KMS-11 (cell line): ENCODE data around the gene WDR43.

Source experiments
- H2AFZ ChIP-seq: fragments of 200-600 bp; sonication (generic); 2 replicates; pipeline ENCODE4 v1.6.1; 2016; ENCODE audit warnings: antibody characterized with exemption, mixed run types, low read depth
- H3K27ac ChIP-seq: fragments of 200-600 bp; sonication (generic); 2 replicates; pipeline ENCODE4 v1.6.1; 2016; ENCODE audit warnings: mild to moderate bottlenecking, mixed run types
- H3K27me3 ChIP-seq: fragments of 200-600 bp; sonication (generic); 2 replicates; pipeline ENCODE4 v1.6.1; 2017; ENCODE audit warnings: mild to moderate bottlenecking, low read depth, mixed run types, moderate library complexity; ENCODE audit not compliant: insufficient read depth
- H3K36me3 ChIP-seq: fragments of 200-600 bp; sonication (generic); 2 replicates; pipeline ENCODE4 v1.6.1; 2017; ENCODE audit warnings: mild to moderate bottlenecking, mixed run types; ENCODE audit not compliant: insufficient read depth
- H3K4me1 ChIP-seq: fragments of 200-600 bp; sonication (generic); 2 replicates; pipeline ENCODE4 v1.6.1; 2016; ENCODE audit warnings: mild to moderate bottlenecking, low read depth, mixed run types; ENCODE audit not compliant: poor library complexity, severe bottlenecking
- H3K4me2 ChIP-seq: fragments of 200-600 bp; sonication (generic); 2 replicates; pipeline ENCODE4 v1.7.0; 2016; ENCODE audit warnings: mild to moderate bottlenecking, mixed run types
- H3K4me3 ChIP-seq: fragments of 200-600 bp; sonication (generic); IDR thresholded peaks from 2 replicates; pipeline ENCODE4 v1.6.1; 2017; ENCODE audit warnings: low read depth, low read length, mixed read lengths; ENCODE audit not compliant: insufficient read depth
- H3K79me2 ChIP-seq: fragments of 200-600 bp; sonication (generic); 2 replicates; pipeline ENCODE4 v1.6.1; 2016; ENCODE audit warnings: low read depth, mixed run types; ENCODE audit not compliant: insufficient read depth
- H3K9ac ChIP-seq: fragments of 200-600 bp; sonication (generic); 2 replicates; pipeline ENCODE4 v1.6.1; 2016; ENCODE audit warnings: mild to moderate bottlenecking, mixed run types
- H4K20me1 ChIP-seq: fragments of 200-600 bp; sonication (generic); 2 replicates; pipeline ENCODE4 v1.6.1; 2016; ENCODE audit warnings: mild to moderate bottlenecking, mixed run types; ENCODE audit not compliant: insufficient read depth
- TF ChIP-seq, protein P1 (sequence below): fragments of 200-600 bp; sonication (generic); conservative IDR thresholded peaks from 2 replicates; pipeline ENCODE4 v1.6.1; 2017; ENCODE audit warnings: low read depth, mild to moderate bottlenecking, antibody characterized with exemption, low read length, moderate library complexity, mixed read lengths

Gene WDR43

DNA sequence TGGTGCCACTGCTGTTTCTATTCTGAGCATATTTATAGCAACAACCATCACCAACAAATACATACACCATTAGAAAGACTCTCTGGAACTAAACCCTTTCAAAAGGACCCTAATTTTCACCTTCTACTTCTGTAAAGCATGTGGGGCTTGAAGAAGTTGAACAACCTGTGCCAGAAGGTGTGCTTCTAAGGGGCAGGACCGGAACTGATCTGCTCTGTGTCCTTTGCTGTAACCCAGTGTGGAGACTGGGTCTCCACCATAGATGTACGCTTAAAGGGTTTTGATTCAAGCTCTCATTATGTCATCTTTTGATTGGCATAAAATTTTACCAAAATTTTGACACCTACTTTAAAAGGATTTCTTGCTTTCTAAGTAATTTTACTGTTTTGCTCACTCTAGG, 40.3 kb downstream of the WDR43 start:
- H3K36me3 ChIP-seq = peaks cover 40% of the 10 kb centered on the region
- no peaks in the 10 kb centered on the region for H3K27me3 ChIP-seq
- TF ChIP-seq, protein P1, sequence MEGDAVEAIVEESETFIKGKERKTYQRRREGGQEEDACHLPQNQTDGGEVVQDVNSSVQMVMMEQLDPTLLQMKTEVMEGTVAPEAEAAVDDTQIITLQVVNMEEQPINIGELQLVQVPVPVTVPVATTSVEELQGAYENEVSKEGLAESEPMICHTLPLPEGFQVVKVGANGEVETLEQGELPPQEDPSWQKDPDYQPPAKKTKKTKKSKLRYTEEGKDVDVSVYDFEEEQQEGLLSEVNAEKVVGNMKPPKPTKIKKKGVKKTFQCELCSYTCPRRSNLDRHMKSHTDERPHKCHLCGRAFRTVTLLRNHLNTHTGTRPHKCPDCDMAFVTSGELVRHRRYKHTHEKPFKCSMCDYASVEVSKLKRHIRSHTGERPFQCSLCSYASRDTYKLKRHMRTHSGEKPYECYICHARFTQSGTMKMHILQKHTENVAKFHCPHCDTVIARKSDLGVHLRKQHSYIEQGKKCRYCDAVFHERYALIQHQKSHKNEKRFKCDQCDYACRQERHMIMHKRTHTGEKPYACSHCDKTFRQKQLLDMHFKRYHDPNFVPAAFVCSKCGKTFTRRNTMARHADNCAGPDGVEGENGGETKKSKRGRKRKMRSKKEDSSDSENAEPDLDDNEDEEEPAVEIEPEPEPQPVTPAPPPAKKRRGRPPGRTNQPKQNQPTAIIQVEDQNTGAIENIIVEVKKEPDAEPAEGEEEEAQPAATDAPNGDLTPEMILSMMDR = no peak
- H3K4me1 ChIP-seq = no peaks in the 10 kb centered on the region
- H3K9ac ChIP-seq = no peak overlapping the region
- no peak overlapping the region for H3K4me3 ChIP-seq
- peaks cover 8% of the 10 kb centered on the region; the same call in 1 of the 2 replicates for H4K20me1 ChIP-seq
- H2AFZ ChIP-seq = no peak overlapping the region
- no peak overlapping the region for H3K4me2 ChIP-seq
- no peak overlapping the region for H3K27ac ChIP-seq
- H3K79me2 ChIP-seq = peaks cover 42% of the 10 kb centered on the region; the same call in 1 of the 2 replicates

DNA sequence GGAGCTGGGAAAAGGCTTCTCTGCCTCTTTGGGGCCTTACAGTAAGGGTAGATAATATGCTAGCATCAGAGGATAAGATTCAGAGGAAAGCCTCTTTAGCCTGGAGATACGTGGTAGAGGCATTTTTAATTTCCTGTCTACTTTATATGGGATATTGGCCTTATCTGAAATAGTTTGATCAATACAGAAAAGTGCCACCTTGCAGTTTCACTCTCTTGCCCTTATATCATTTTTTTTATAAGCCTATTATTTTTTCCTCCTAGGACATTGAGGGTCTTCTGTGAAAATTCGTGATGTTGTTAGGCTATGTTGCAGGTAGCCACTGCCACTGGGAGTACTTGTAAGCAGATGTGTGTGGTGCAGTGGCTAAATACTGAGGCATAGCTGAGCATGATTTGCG, 46.5 kb downstream of the WDR43 start:
- Histone ChIP-seq H3K4me2 (no peak overlapping the region), H3K9ac (no peak overlapping the region), H3K4me1 (no peaks in the 10 kb centered on the region), H3K27ac (no peak overlapping the region), H2AFZ (no peak overlapping the region), H3K79me2 (peaks cover under 1% of the 10 kb centered on the region; the same call in 1 of the 2 replicates), H4K20me1 (peaks cover 9% of the 10 kb centered on the region), H3K27me3 (no peaks in the 10 kb centered on the region), H3K4me3 (no peak overlapping the region), H3K36me3 (peaks cover 56% of the 10 kb centered on the region)
- TF ChIP-seq, protein P1 = no peak

DNA sequence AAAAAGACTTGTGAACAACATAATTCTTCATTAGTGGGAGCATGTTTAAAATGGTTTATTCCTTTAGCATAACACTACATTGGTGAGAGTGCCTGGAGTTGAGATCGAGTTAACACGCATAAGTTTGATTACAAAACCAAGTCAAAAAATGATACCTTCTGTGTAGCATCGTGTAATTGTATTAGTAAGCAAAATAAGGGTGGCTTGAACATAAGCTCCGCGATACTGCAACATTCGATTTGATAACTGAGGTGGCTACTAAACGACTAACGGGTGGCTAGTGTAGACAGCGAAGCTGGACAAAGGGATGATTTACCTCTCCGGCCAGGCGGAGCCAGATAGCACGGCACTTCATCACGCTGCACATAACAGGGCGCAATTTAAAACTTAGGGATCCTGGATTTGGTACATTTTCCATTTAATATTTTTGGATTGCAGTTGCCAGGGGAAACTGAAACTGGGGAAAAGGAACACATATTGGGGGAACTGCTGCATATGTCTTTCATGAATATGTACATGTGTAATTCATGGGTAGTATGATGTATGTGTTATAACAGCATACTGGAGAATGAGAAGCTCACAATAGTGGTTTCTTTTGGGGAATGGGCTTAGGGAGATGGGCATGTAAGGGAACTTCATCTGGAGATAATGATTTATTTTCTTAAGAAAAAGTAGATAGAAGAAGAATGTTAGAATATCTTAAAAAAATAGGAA, 50.2 kb downstream of the WDR43 start:
- Histone ChIP-seq H3K27ac (no peak overlapping the region), H3K27me3 (no peaks in the 10 kb centered on the region), H3K4me3 (no peak overlapping the region), H3K36me3 (peaks cover 66% of the 10 kb centered on the region), H3K79me2 (no peaks in the 10 kb centered on the region), H3K4me2 (no peak overlapping the region), H2AFZ (no peak overlapping the region), H4K20me1 (peaks cover 11% of the 10 kb centered on the region; the same call in 1 of the 2 replicates), H3K9ac (no peak overlapping the region), H3K4me1 (no peaks in the 10 kb centered on the region)
- TF ChIP-seq, protein P1 = no peak

DNA sequence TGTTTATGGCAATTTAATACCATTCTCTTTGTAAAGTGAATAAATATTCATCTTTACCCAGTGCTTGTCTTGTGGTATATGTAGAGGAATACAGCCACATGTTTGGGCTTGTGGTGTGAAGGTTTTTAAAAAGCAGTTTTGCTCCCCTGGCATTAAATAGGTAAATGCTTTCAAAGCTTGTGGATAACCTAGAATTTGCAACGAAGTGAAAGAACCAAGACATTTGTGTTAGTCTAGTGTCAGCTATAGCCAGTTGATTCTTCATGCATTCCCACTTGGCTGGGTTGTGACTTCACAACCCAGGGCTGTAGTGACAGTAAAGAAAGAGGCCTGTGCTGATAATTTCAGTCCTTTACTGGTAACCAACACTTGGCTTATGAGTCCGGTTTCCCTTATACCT, 53.7 kb downstream of the WDR43 start:
- Histone ChIP-seq H3K4me1 (no peaks in the 10 kb centered on the region), H2AFZ (no peak overlapping the region), H3K9ac (no peak overlapping the region), H3K27me3 (no peaks in the 10 kb centered on the region), H3K36me3 (peaks cover 41% of the 10 kb centered on the region), H4K20me1 (peaks cover 11% of the 10 kb centered on the region; the same call in 1 of the 2 replicates), H3K4me2 (no peak overlapping the region), H3K4me3 (no peak overlapping the region), H3K79me2 (no peaks in the 10 kb centered on the region), H3K27ac (no peak overlapping the region)
- TF ChIP-seq, protein P1 = no peak
